Suprapubic skin (tissue), 4 donors: ENCODE measurements around the gene GAS6. TPM values are rescaled to one million over a fixed set of nuclear protein-coding genes. Genes with fewer than 3 reads are reported as not detected.

ENCODE experiments used
- DNase-seq, 2 donors: peaks; one replicate each; pipeline ENCODE4 v3.0.0-alpha.2; 2019; ENCODE audit warnings: low spot score in 2 of 2
- H3K27ac ChIP-seq: fragments of 200-600 bp; sonication (generic); one replicate; pipeline ENCODE4 v1.5.1; 2019
- H3K27me3 ChIP-seq: fragments of 200-600 bp; sonication (generic); one replicate; pipeline ENCODE4 v1.5.1; 2019
- H3K36me3 ChIP-seq: fragments of 200-600 bp; sonication (generic); one replicate; pipeline ENCODE4 v1.5.1; 2019
- H3K4me1 ChIP-seq: fragments of 200-600 bp; sonication (generic); one replicate; pipeline ENCODE4 v1.5.1; 2019
- H3K4me3 ChIP-seq: fragments of 200-600 bp; sonication (generic); one replicate; pipeline ENCODE4 v1.5.1; 2019; ENCODE audit warnings: mild to moderate bottlenecking
- H3K9me3 ChIP-seq: fragments of 200-600 bp; sonication (generic); one replicate; pipeline ENCODE4 v1.5.1; 2019
- CTCF ChIP-seq, 2 donors: fragments of 200-600 bp in 1 of 2; fragments of 450-650 bp in 1 of 2; sonication (generic) in 1 of 2; IDR thresholded peaks; one replicate each; pipeline ENCODE4 v1.5.1; 2016 to 2019; ENCODE audit warnings: antibody characterized with exemption in 2 of 2, mild to moderate bottlenecking in 1 of 2, moderate library complexity in 1 of 2
- EP300 ChIP-seq: sonication (generic); formaldehyde crosslinking; IDR thresholded peaks from one replicate; pipeline ENCODE4 v1.6.1; 2017; ENCODE audit warnings: antibody characterized with exemption
- POLR2A ChIP-seq, 2 donors: fragments of 450-650 bp; IDR thresholded peaks; one replicate each; pipeline ENCODE4 v1.6.1; 2017; ENCODE audit warnings: antibody characterized with exemption in 2 of 2, mild to moderate bottlenecking in 2 of 2, moderate library complexity in 2 of 2
- POLR2AphosphoS5 ChIP-seq, 3 donors: sonication (generic); formaldehyde crosslinking; IDR thresholded peaks; one replicate each; pipeline ENCODE4 v1.6.1; 2017; ENCODE audit warnings: antibody characterized with exemption in 3 of 3
- WGBS: methylation state at CpG from one replicate; pipeline ENCODE4 v1.1.5; 2018; 5-methylcytosine and 5-hydroxymethylcytosine counted together
- total RNA-seq, 4 donors: library from RNA; depleted of rRNA; stranded (reverse); fragments of >200 nt; gene quantifications; one replicate each; pipeline ENCODE4 v1.1.0, GENCODE V29; 2016

Gene GAS6
- total RNA-seq, 4 donors from 2014 or later = 175 to 286 (median 224) TPM

GRCh38 chr13:113816254-113816929 is 47.5 kb downstream of the GAS6 start:
- H3K36me3 ChIP-seq = no peaks in the 10 kb centered on the region
- H3K27ac ChIP-seq = no peak overlapping the region
- peak overlapping the region; percentile 8 for H3K4me3 ChIP-seq
- H3K27me3 ChIP-seq = no peaks in the 10 kb centered on the region
- H3K4me1 ChIP-seq = peaks cover 49% of the 10 kb centered on the region
- no peak for DNase-seq
- 73% methylated on average over 23 of the region's 25 CpGs for WGBS
- TF ChIP-seq POLR2AphosphoS5 (IDR thresholded peaks at IDR 0.05) = no peak
- TF ChIP-seq CTCF (IDR thresholded peaks at IDR 0.05) = no peak
- TF ChIP-seq POLR2A (IDR thresholded peaks at IDR 0.05) = no peak
- TF ChIP-seq EP300 = no peak
- H3K9me3 ChIP-seq = no peaks in the 10 kb centered on the region

DNA sequence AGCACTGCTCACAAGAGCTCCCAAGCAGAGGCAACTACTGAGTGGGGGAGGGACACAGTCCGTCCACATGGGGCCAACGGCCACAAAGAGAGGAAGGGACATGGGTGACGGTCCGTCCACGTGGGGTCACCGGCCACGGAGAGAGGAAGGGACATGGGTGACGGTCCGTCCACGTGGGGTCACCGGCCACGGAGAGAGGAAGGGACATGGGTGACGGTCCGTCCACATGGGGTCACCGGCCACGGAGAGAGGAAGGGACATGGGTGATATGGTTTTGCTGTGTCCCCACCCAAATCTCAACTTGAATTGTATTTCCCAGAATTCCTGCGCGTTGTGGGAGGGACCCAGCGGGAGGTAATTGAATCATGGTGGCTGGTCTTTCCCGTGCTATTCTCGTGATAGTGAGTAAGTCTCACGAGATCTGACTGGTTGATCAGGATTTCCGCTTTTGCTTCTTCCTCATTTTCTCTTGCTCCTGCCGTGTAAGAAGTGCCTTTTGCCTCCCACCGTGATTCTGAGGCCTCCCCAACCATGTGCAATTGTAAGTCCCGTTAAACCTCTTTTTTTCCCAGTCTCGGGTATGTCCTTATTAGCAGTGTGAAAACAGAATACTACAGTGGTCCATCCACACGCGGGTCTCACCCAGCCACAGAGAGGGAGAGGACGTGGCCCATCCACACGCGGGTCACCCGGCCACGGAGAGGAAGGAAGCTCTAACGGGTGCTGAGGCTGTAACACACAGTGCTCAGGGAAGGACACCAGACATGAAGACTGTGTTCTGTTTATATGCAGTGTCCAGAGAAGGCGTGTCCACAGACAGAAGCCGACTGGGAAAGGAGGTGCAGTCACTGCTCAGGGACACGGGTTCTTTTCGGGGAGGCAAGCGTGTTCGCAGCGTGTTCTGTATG is 48.5 kb downstream of the GAS6 start:
- no peaks in the 10 kb centered on the region for H3K27me3 ChIP-seq
- WGBS = 73% methylated on average over 42 of the region's 42 CpGs
- TF ChIP-seq CTCF (IDR thresholded peaks at IDR 0.05) (no peak), EP300 (no peak), POLR2AphosphoS5 (IDR thresholded peaks at IDR 0.05) (no peak), POLR2A (IDR thresholded peaks at IDR 0.05) (no peak)
- H3K4me1 ChIP-seq = peaks cover 41% of the 10 kb centered on the region
- DNase-seq = no peak
- H3K9me3 ChIP-seq = no peaks in the 10 kb centered on the region
- no peak overlapping the region for H3K27ac ChIP-seq
- H3K36me3 ChIP-seq = no peaks in the 10 kb centered on the region
- H3K4me3 ChIP-seq = peak overlapping the region; percentile 8

DNA sequence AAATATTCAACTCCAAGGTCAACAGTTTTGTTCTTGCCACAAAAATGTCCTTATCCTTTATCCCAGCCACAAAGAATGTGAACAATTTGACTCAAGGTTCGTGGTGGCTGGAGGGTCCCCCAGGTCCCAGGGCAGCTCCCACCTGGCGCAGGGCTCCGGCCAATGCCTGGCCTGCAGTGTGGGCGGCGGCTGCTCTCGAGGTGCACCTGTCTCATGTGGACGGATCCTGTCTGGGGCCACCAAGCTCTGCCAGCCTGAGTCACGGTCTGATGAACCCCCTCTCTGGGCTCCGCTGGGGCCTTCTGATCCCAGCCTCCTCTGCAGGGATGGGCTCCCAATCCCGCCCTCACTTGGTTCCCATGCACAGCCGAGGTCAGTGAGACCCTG is 49.4 kb downstream of the GAS6 start:
- H3K9me3 ChIP-seq = no peaks in the 10 kb centered on the region
- no peak for DNase-seq
- peaks cover 31% of the 10 kb centered on the region for H3K4me1 ChIP-seq
- WGBS = 68% methylated on average over 6 of the region's 11 CpGs
- no peak overlapping the region for H3K4me3 ChIP-seq
- no peaks in the 10 kb centered on the region for H3K36me3 ChIP-seq
- H3K27me3 ChIP-seq = no peaks in the 10 kb centered on the region
- TF ChIP-seq EP300 (no peak), POLR2A (IDR thresholded peaks at IDR 0.05) (no peak), POLR2AphosphoS5 (IDR thresholded peaks at IDR 0.05) (no peak), CTCF (IDR thresholded peaks at IDR 0.05) (no peak)
- H3K27ac ChIP-seq = no peak overlapping the region

- Histone ChIP-seq H3K27ac (no peak overlapping the region), H3K27me3 (no peaks in the 10 kb centered on the region), H3K9me3 (no peaks in the 10 kb centered on the region), H3K4me1 (peaks cover 27% of the 10 kb centered on the region), H3K4me3 (no peak overlapping the region), H3K36me3 (no peaks in the 10 kb centered on the region)
- no peak for DNase-seq
- TF ChIP-seq EP300 (no peak), POLR2A (IDR thresholded peaks at IDR 0.05) (no peak), POLR2AphosphoS5 (IDR thresholded peaks at IDR 0.05) (no peak), CTCF (IDR thresholded peaks at IDR 0.05) (no peak)
- WGBS = 70% methylated on average over 19 of the region's 28 CpGs
These were observed 50.0 kb downstream of the GAS6 start for GRCh38 chr13:113813749-113814434.
